ENCODE data around the gene FCSK. TPM values are rescaled to one million over a fixed set of nuclear protein-coding genes. Genes with fewer than 3 reads are reported as not detected.
A peak's percentile ranks its signal among the peaks of the same experiment; 100 is the strongest.

Gene FCSK
- total RNA-seq, 3 donors from 2014 or later (not counting 1 experiment from before 2014, with no cell fraction given) = 28.5 to 33.0 (median 29.6) TPM

GRCh38 chr16:70495425-70496182 is 41.2 kb downstream of the FCSK start:
- Histone ChIP-seq H3K4me3 (ENCODE audit: low read length) (no peak overlapping the region), H3K9me3 (ENCODE audit: control insufficient read depth, insufficient read depth, low read length) (no peaks in the 10 kb centered on the region), H3K36me3 (ENCODE audit: control insufficient read depth, insufficient read depth, low read length) (peaks cover 56% of the 10 kb centered on the region), H3K27ac (ENCODE audit: low read length) (no peak overlapping the region), H3K27me3 (ENCODE audit: control insufficient read depth, insufficient read depth, low read length) (no peaks in the 10 kb centered on the region), H3K4me1 (ENCODE audit: control insufficient read depth, insufficient read depth, low read length) (no peaks in the 10 kb centered on the region)
- Mint-ChIP-seq H3K4me3 (no peak overlapping the region), H3K27ac (no peak overlapping the region), H3K4me1 (no peaks in the 10 kb centered on the region), H3K9me3 (no peaks in the 10 kb centered on the region), H3K36me3 (no peaks in the 10 kb centered on the region), H3K27me3 (ENCODE audit: low read depth in 2 of 2) (no peaks in the 10 kb centered on the region)
- DNase-seq (no peak), ATAC-seq (no peak)
- intact Hi-C loops (cut with micrococcal nuclease) = no loop called here
- 96% methylated on average over 9 of the region's 9 CpGs for WGBS (ENCODE audit: insufficient coverage)
- no peak for TF ChIP-seq CTCF (IDR thresholded peaks at IDR 0.05)

GRCh38 chr16:70496513-70496912 is 42.1 kb downstream of the FCSK start:
- no peak overlapping the region for H3K4me3 ChIP-seq (ENCODE audit: low read length)
- no peaks in the 10 kb centered on the region for H3K27me3 ChIP-seq (ENCODE audit: control insufficient read depth, insufficient read depth, low read length)
- H3K27me3 Mint-ChIP-seq (ENCODE audit: low read depth in 2 of 2) = no peaks in the 10 kb centered on the region
- no peak overlapping the region for H3K27ac ChIP-seq (ENCODE audit: low read length)
- no peaks in the 10 kb centered on the region for H3K4me1 ChIP-seq (ENCODE audit: control insufficient read depth, insufficient read depth, low read length)
- H3K4me3 Mint-ChIP-seq = no peak overlapping the region
- H3K9me3 Mint-ChIP-seq = no peaks in the 10 kb centered on the region
- no peaks in the 10 kb centered on the region for H3K4me1 Mint-ChIP-seq
- ATAC-seq (no peak), DNase-seq (no peak)
- no peaks in the 10 kb centered on the region for H3K9me3 ChIP-seq (ENCODE audit: control insufficient read depth, insufficient read depth, low read length)
- intact Hi-C loops (cut with micrococcal nuclease) = no loop called here
- no peak overlapping the region for H3K27ac Mint-ChIP-seq
- H3K36me3 Mint-ChIP-seq = no peaks in the 10 kb centered on the region
- no peak for TF ChIP-seq CTCF (IDR thresholded peaks at IDR 0.05)
- H3K36me3 ChIP-seq (ENCODE audit: control insufficient read depth, insufficient read depth, low read length) = peaks cover 58% of the 10 kb centered on the region
- WGBS (ENCODE audit: insufficient coverage) = 95% methylated on average over 6 of the region's 6 CpGs

- Mint-ChIP-seq H3K27ac (peak overlapping the region; percentile 46 to 79), H3K4me1 (peaks cover 8% of the 10 kb centered on the region in 2 donors), H3K27me3 (ENCODE audit: low read depth in 2 of 2) (no peaks in the 10 kb centered on the region), H3K36me3 (peaks cover 8% of the 10 kb centered on the region), H3K4me3 (no peak overlapping the region), H3K9me3 (no peaks in the 10 kb centered on the region)
- Histone ChIP-seq H3K36me3 (ENCODE audit: control insufficient read depth, insufficient read depth, low read length) (peaks cover 54% of the 10 kb centered on the region), H3K27ac (ENCODE audit: low read length) (no peak overlapping the region), H3K4me3 (ENCODE audit: low read length) (no peak overlapping the region), H3K27me3 (ENCODE audit: control insufficient read depth, insufficient read depth, low read length) (no peaks in the 10 kb centered on the region), H3K4me1 (ENCODE audit: control insufficient read depth, insufficient read depth, low read length) (no peaks in the 10 kb centered on the region), H3K9me3 (ENCODE audit: control insufficient read depth, insufficient read depth, low read length) (no peaks in the 10 kb centered on the region)
- TF ChIP-seq CTCF (IDR thresholded peaks at IDR 0.05) = no peak
- 19% methylated on average over 3 of the region's 5 CpGs for WGBS (ENCODE audit: insufficient coverage)
- ATAC-seq (peak in 2 of 3 donors; percentile 40 to 46), DNase-seq (peak in 1 of 2 donors; percentile 51)
- intact Hi-C loops (cut with micrococcal nuclease) = no loop called here
Observed at GRCh38 chr16:70508752-70509151, 54.4 kb downstream of the FCSK start.

All from natural killer cell (primary cell).